Left colon (tissue), 2 donors: ENCODE data around the gene STIM2. TPM values are rescaled to one million over a fixed set of nuclear protein-coding genes. Genes with fewer than 3 reads are reported as not detected.
A peak's percentile ranks its signal among the peaks of the same experiment; 100 is the strongest.
"Not testable (repeated sequence)": the region's sequence is repeated elsewhere in the genome, so short reads cannot be mapped to it uniquely, and the experiment has no call there.

ENCODE experiments used
- ATAC-seq: fragments of 200-7000 bp; cut with Tn5 transposase; one replicate; pipeline ENCODE4 v1.9.1; 2020; ENCODE audit warnings: mild to moderate bottlenecking, moderate library complexity
- DNase-seq, 2 donors: peaks; one replicate each; pipeline ENCODE4 v3.0.0-alpha.2; 2020
- intact Hi-C, 2 donors: fragments of 100-400 bp; cut with DNase I in 1 of 2; cut with micrococcal nuclease in 1 of 2; formaldehyde crosslinking; loops; one replicate each; pipeline versions ENCODE4 v1.11.2 to v1.14.0; 2022; cut with DNase I, micrococcal nuclease
- total RNA-seq, 2 donors: library from RNA; stranded (reverse); fragmentation: NEBNext Ultra II Directional; extraction: Animal tissue kit (Norgen Biotek cat#: 25700); gene quantifications; one replicate each; pipeline ENCODE4 v1.2.1, GENCODE V29; 2021
- donor health status: DM: no; HTN: no; CAD: no.
- donor health status: DM: yes; HTN: yes; CAD: no.

Gene STIM2
- total RNA-seq, 2 donors from 2014 or later: 27.2 to 28.4 TPM

DNA sequence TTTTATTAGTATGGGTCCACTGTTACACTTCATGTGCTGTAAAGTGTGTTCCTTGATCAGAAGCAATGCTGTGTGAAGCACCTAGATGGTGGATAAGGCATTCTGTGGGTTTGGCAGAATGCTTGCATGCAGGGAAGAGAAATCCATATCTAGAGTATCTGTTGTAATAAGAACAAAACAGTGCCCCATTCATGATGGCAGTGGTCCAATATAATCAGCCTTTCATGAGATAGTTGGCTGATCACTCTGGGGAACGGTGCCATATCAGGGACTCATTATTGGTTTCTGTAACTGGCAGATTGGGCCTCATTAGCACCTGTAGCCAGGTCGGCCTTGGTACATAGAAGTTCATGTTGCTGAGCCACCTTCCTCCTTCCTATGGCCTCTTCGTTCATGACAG, 28.7 kb downstream of the STIM2 start:
- ATAC-seq (no peak), DNase-seq (no peak)
- intact Hi-C loops: no loop called here

DNA sequence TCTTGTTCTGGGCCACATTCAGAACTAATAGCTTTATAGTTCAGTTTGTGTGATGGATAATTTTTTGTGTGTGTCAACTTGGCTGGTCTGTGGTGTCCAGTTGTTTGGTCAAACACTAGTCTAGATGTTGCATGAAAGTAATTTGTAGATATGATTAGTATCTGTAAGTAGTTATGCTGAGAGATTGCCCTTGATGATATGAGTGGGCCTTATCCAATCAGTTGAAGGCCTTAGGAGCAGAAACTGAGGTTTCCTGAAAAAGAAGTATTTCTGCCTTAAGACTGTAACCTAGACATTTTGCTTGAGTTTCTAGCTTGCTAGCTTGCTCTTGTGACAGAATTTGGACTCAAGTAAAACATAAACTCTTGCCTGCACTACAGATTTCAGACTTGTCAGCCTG, 30.4 kb downstream of the STIM2 start:
- DNase-seq (no peak), ATAC-seq (no peak)
- intact Hi-C loops: no loop called here

DNA sequence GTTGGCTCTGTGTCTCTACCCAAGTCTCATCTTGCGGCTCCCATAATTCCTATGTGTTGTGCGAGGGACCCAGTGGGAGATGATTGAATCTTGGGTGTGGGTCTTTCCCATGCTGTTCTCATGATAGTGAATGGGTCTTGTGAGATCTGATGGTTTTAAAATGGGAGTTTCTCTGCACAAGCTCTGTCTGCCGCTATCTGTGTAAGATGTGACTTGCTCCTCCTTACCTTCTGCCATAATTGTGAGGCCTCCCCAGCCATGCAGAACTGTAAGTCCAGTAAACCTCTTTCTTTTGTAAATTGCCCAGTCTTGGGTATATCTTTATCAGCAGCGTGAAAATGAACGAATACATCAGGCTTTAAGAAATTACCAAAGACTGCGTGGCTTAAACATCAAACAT, 31.2 kb downstream of the STIM2 start:
- intact Hi-C loops: no loop called here
- no peak for ATAC-seq
- no peak for DNase-seq

DNA sequence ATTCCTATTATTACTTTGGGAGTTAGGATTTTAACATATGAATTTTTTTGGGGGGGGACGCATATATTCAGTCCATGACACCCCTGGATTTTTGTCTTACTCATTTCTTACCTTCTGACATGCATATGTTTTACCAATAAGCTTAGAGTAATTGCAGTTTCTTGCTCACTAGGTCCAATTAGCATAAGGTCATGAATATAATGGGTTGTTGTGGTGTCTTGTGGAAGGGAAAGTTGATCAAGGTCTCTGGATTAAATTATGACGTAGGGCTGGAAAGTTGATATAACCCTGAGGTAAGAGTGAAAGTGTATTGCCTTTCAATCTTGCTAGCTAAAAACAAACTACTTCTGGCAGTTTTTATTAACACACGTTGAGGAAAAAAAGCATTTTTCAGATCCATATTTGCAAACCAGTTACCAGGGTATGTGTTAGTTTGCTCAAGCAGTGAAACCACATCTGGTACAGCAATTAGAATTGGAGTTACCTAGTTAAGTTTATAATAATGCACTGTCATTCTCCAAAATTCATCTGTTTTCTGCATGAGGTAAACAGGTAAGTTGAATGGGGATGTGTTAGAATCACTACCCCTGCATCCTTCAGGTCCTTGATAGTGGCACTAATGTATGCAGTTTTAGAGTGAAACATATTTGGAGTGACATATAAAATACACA, 32.0 kb downstream of the STIM2 start:
- ATAC-seq: no peak
- intact Hi-C loops: no loop called here
- DNase-seq: no peak

DNA sequence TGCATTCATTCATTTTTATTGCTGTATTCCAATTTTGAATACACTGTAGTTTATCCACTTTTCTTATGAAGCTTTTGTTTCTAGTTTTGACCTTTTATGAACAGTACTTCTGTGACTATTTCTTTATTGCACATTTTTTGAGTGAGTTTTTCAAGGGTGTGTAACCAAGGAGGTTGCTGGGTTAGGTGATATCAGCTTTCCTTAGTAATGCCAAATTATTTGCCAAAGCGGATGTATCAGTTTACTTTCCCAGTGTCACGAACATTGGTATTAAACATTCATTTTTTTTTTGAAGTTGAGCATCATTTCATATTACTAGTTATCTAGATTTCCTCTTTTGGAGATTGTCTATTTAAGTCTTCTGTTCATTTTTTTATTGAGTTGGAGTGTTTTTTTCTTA, 32.9 kb downstream of the STIM2 start:
- DNase-seq (no peak), ATAC-seq (no peak)
- intact Hi-C loops: no loop called here

DNA sequence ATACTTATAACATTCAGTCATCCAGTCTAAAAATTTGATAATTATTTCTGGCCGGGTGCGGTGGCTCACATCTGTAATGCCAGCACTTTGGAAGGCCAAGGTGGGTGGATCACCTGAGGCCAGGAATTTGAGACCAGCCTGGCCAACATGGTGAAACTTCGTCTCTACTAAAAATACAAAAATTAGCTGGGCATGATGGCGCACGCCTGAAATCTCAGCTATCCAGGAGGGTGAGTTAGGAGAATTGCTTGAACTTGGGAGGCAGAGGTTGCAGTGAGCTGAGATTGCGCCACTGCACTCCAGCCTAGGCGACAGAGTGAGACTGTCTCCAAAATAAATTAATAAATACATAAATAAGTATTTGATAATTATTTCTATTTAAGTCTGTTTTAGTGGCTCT, 34.2 kb downstream of the STIM2 start:
- DNase-seq, intact Hi-C loops, ATAC-seq: not testable (repeated sequence)

DNA sequence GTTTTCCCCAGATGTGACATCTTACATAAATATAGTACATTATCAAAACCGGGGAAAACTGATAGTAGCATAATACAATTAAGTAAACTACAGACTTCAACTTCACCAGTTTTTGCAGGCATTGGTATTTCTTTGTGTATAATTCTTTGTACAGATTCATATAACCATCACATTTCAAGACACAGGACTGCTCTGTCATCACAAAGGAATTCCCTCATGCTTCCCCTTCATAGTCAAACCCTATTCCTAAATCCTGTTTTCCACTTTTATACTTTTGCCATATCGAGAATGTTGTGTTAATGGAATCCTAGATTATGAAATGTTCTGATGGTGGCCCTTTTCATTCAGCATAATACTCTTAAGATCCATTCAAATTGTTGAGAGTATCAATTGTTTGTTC, 36.0 kb downstream of the STIM2 start:
- intact Hi-C loops: no loop called here
- ATAC-seq (no peak), DNase-seq (no peak)

DNA sequence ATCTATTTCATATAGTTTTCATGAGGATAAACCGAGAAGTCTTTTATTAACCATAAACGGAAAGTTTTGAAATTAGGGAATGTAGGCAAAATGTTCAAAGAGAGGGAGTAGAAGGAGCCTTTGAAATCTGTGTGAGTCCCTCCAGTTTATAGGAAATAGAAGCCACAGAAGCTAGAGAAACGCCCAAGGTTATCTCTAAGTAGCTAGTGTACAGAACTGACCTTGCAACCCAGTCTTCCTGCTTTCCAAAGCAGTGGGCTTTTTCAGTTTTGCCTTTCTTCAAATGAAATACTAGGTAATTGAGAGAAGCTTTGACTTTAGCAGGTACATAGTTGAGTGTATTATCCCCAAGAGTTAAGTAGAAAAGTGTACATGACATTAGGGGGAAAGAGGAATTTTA, 39.4 kb downstream of the STIM2 start:
- intact Hi-C loops: no loop called here
- ATAC-seq (peak; percentile 64), DNase-seq (no peak)

DNA sequence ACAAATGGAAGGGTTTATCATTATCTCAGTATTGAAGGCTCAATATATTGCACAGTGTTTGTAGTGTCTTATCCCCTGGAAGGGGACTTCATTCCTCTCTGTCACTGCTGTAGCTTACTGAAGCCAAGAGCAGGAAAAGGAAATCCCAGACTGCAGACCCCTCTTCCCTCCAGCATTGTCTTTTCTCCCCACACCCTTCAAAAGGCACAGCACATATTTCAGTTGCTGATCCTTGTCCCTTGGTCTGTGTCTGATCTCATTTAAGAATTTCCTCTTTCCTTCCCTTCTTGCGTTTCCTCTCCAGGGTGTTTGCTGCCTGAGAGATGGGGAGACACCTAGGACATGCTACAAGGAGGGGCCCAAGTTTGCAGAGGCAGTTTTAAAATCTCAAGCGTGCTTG, 40.1 kb downstream of the STIM2 start:
- DNase-seq (no peak), ATAC-seq (no peak)
- intact Hi-C loops: no loop called here

DNA sequence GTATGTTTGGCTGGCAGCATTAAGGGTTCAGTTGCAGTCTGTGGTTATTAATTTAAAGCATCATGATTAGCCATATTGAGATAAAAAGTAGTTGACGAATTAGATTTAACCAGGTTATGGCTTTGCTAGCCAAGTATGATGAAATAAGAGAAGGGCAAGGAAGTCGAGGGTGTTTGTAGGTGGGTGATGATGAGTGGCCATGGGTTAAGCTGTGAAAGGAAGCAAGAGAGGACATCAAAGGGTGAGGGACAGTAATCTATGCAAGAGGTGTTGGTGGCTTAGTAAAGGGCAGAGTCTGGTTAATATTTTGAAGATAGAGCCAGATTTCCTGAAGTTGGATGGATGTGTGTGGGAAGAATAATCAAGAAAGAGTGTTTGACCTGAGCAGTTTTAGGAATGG, 44.5 kb downstream of the STIM2 start:
- no peak for ATAC-seq
- DNase-seq: no peak
- intact Hi-C loops: no loop called here

DNA sequence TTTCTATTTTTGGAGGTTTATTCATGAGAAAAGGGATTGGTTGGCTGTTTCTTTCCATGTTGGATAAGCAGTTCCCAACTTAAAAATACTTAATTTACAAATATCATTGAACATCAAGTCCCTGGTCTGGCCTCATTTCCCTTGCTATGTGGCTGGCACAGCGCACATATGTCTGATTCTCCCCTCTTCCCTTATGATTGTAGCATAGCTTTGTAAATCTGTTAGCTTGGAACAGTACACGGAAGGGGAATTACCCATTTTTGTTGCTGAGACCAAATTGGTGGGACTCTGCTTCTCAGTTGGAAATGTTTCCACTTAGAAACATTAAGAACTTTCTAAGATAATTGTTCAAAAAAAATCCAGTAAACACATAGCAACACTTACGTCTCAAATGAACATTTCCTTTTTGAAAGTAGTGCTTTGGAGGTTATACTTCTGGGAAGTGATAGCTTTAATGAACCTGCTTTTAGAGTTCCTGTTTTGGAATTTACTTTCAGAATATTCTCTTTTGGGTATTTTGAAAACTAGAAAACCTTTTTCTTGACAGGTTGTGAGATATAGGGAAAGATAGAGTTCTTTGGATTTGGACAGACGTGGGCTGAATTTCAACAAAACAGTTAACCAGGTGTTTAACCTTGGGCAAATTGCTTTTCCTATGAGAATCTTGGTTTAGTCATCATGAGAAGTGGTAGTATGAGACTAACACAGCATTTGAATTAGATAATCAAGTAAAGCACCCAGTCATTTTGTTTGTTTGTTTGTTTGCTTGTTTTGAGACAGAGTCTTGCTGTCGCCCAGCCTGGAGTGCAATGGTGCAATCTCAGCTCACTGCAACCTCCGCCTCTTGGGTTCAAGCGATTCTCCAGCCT, 47.3 kb downstream of the STIM2 start:
- intact Hi-C loops: no loop called here
- ATAC-seq (no peak), DNase-seq (no peak)

DNA sequence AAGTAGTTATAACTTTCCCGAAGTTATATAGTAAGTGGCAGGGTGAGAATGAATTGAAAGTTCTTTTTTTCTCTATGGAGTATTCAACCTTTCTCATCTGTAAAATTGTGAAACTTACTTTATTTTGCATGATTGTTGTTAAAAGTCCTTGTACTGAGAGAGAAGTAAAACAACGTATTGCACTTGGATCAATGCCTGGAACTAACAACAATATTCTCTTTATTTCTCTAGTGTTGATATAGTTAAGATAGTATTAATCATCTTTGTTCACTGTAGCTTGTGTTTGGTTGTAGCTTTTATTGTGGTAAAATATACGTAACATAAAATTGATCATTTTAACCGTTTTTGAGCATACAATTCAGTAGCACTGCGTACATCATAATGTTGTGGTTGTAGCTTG, 48.7 kb downstream of the STIM2 start:
- ATAC-seq: no peak
- intact Hi-C loops: no loop called here
- DNase-seq: no peak

DNA sequence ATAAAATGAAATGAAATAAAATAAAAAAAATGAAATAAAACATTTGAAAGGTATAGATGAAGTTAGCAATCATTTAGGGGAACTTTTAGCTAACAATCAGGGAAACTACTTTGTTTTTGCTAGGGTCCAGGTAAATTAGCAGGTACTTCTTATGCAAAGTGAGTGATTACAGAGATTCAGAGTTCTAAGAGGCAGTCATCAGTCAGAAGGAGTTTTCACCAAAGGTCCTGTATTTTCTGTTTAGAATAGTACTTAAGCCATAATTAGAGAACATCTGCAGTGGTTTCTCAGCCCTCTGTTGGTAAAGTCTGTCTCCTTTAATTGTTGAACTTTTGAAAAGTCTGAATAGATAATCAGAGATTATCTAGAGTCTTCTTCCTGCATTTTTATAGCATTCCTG, 50.6 kb downstream of the STIM2 start:
- DNase-seq: no peak
- ATAC-seq: no peak
- intact Hi-C loops: no loop called here

DNA sequence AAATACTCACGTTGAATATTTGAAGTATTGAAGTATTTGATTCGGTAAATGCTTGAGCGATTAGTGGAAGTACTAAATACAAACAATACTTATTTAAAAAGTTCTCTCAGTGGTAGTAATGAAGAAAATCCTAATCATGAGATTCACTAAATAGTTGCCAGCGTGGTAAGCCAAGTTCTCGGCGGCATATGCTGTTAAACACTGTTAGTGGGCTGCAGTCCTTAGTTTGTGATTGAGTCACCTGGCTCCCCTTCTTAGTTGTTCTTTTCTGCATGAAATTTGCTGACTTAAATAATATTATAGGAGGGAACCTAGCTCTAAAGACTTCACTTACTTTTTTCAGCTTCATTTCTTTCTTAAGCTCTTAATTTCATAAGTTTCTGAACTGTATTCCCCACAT, 51.4 kb downstream of the STIM2 start:
- ATAC-seq (no peak), DNase-seq (no peak)
- intact Hi-C loops: no loop called here

DNA sequence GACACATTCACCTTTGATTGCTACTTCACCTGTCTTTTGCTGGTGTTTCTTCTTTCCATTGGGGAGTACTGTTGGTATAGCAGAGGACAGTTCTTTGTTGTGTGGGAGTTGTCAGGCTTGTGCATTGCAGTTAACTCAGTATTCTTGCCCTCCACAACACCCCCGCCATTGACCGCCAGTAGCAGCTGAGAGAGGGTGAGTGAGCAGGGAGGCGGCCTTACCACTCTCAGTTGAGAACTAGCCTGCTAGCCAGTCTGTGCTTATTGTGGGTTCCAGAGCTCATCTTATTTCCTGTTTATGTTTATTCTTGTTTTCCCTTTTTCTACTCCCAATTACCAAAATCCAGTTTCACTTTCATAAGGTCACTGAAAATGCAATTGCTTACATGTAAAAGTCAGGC, 52.2 kb downstream of the STIM2 start:
- no peak for DNase-seq
- ATAC-seq: no peak
- intact Hi-C loops: no loop called here

DNA sequence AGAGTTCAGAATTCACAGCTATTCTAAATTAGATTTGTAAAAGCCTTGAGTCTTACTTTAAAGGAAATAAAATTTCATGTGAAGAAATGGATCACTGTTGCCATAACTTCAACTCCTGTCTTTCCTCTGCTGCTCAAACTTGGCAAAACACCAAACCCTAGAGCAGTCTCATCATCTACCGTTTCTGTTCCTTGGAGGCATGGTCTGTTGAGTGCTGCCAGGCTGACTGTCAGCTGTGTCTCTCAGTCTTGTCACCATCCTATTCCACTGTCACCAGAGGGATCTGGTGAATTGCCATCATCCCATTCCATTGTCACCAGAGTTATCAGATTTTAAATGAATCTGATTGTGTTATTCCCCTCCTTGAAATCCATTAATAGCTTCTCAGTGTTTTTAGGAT, 55.6 kb downstream of the STIM2 start:
- ATAC-seq (no peak), DNase-seq (no peak)
- intact Hi-C loops: no loop called here

DNA sequence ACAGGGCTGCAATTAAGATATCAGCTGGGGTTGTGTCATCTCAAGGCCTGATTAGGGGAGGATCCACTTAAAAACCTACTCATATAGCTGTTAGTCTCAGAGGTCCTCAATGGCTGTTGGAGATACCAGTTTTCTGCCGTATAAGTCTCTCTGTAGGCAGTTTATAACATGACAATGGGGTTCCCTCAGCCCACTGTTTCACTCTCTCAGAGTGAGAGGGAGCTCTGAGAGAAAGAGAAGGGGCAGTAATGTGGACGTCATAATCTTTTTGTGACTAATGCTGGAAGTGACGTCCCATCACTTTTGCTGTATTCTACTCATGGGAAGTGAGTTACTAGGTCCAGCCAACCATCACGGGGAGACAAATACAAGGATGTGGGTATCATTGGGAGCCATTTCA, 70.3 kb downstream of the STIM2 start:
- ATAC-seq: no peak
- intact Hi-C loops: no loop called here
- no peak for DNase-seq

DNA sequence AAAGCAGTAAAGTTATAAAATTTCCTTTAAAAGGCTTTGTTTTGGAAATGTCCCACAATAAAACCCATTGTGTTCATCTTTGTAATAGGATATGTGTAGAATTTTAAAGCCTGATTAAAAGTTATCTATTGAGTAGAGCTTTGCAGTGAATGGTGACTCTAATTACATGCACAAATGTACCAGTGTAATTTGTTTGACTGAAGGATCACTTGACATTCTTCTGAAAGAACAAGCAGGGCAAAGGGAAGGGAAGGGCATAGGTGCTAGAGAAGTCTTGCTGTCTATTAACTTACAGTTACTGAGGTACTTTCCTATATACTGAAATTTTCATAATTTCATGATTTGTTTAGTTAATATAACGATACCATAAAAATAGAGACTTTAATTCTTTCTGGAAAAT, 70.8 kb downstream of the STIM2 start:
- intact Hi-C loops: no loop called here
- DNase-seq (no peak), ATAC-seq (no peak)

DNA sequence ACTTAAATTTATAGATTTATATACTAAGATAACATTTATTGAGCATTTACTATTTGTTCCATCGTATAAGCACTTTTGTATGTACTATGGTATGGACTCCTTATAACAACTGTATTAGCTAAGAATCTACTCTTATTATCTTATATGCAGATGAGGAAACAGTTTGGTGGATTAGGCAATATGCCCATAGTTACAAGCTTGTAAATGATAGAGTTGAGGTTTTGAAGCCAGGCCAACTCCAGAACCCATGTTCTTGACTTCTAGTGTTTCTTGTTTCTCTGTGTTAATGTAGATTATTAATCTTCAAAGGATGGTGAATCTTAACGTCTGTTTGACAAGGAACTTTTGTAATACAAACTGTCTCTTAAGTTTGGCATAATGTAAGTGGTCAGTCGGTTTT, 71.3 kb downstream of the STIM2 start:
- ATAC-seq (no peak), DNase-seq (no peak)
- intact Hi-C loops: no loop called here

DNA sequence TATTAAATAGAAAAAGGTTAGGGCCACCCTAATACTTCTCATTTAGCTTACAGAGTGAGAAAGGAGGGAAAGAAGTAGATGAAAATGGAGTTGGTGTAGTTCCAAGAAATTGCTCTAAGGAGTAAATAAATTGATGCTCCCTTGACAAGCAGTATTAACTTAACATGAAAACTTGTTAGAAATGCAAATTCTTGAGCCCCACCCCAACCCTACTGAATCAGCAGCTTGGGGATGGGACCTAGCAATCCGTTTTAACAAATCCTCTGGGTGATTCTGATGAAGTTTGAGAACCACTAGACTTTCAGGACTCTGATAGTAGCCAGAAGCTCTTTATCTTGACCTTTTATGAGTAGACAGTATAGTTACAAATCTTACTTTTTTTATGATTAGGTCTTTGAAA, 74.8 kb downstream of the STIM2 start:
- no peak for DNase-seq
- ATAC-seq: no peak
- intact Hi-C loops: no loop called here
